GM21737 (cell line): ENCODE results near the gene UCN2.
"Not testable (repeated sequence)": the region's sequence is repeated elsewhere in the genome, so short reads cannot be mapped to it uniquely, and the experiment has no call there.

Experiments used
- ATAC-seq: cut with Tn5 transposase; IDR thresholded peaks from one replicate; pipeline ENCODE4 v1.9.1; 2021; ENCODE audit warnings: mild to moderate bottlenecking, moderate library complexity; ENCODE audit not compliant: unreplicated experiment

Gene UCN2

DNA sequence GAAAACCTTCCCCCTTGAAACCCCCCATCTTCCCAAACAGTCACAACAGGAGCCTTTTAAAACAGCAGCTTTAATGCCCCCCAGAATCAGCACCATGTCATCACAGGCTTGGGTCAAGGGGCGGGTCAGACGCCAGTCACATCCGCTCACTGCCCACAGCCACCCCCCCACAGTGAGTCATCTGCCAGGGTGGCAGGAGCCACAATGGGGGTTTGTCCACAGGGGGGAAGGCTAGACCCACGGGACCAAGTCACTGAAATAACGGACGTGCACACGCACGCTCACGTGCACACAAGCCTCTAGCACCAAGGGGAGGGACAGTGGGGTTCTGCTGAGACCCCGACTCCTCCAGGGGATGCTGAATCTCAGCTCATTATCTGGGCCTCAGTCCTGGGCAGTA is 441 bp upstream of the UCN2 start:
- no peak for ATAC-seq

DNA sequence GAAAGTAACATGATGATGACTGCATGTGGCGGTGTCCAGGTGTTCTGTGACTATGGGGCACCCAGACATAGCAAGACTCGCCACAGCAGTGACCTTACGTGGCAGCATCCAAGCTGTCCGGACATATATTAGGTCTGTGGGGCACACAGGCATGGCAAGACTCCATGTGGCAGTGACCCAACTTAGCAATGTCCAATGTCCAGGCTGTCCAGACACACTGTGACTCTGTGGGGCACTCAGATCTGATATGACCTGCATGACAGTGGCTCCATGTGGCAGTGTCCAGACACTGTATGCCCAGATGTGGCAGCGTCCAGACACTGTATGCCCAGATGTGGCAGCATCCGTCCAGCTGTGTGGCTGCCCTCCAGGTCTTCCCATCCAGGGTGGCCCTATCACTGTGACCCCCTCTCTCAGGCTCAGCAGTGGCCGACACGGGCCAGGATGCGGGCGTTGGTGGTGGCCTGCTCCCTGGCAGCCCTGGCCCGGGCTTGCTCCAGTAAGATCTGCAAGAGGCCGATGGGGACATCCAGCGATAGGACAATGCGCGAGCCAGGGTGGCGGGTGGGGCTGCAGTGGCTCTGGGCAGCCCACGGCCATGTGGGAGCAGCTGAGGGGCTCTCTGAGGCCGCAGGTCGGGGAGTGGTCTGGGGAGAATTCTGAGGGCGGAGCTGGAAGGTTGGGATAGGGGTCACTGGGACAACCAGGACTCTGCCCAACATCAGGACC is 1.1 kb downstream of the UCN2 start:
- no peak for ATAC-seq

DNA sequence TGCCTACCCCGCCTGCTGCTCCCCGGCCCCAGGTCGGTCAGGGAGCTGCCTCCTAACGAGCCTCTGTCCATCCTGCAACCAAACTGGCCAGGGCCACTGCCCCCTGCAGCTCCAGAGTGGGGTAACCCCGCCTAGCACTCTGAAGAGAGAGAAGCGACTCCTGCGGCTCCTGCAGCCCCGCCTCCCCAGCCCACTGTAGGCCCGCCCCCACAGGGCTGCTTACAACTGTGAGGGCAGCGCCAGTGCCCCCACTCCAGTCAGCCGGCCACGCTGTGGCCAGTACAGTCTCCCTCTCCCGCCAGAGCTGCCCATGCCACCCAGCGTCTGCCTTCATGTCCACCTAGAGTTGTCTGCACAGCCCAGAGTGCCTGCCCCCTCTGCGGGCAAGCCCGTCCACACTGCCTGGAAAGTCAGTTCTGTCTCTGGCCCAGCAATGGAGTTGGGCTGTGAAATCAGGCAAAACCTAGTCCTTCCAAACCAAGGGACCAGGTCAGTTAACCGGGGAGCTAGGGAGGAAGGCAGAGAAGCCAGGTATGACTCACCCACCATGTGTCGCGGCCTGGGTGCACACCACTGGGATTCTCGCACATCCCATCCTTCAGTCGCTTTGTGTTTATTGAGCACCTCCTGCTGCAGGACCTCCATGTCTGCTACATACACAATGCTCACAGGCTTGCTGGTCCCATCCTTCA is 2.4 kb downstream of the UCN2 start:
- no peak for ATAC-seq

DNA sequence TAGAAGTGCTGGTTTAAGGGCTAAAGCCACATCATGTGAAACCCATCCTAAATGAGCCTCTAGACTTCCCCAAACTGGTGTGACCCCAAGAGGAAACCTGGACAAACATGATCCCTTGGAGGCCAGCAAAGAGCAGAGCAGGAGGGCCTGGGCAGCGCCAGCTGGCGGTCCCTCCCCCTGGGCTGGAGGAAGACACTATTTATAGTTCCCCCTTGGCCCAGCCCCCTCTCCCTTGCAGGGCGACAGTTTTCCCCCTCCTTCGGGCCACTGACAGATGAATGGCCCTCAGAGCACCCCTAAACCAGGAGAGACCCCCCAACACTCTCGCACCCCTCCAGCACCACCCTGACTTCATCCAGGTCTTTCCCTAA is 2.9 kb downstream of the UCN2 start:
- no peak for ATAC-seq

DNA sequence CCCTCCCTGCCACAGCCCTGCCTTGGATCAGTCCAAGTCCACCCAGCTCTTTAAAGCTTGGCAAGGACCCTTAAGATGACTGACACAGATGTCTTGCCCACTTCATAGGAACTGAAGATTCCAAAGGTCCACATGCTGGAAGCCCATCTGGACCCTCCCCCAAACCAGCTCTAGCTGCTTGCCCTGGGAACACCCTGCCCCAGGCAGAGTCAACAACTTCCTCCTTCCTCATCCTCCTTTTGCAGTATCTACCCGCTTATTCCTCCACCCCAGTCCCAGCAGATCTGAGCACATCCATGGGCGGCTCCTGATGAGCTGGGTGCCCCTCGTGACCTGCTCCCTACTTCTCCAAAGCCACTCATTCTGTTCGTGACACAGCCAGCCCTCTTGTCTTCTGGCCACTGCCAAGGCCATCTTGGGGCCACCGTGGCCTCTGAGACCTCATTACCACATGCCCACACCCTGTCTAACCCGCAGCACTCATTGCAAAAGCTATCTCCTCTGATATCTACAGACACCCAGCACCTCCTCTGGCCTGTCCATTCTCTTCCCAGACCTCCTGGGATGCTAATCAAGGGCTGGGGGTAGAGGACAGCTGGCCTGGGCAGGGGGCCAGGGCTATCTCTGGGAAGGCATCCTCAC is 5.0 kb downstream of the UCN2 start:
- ATAC-seq, result no peak

DNA sequence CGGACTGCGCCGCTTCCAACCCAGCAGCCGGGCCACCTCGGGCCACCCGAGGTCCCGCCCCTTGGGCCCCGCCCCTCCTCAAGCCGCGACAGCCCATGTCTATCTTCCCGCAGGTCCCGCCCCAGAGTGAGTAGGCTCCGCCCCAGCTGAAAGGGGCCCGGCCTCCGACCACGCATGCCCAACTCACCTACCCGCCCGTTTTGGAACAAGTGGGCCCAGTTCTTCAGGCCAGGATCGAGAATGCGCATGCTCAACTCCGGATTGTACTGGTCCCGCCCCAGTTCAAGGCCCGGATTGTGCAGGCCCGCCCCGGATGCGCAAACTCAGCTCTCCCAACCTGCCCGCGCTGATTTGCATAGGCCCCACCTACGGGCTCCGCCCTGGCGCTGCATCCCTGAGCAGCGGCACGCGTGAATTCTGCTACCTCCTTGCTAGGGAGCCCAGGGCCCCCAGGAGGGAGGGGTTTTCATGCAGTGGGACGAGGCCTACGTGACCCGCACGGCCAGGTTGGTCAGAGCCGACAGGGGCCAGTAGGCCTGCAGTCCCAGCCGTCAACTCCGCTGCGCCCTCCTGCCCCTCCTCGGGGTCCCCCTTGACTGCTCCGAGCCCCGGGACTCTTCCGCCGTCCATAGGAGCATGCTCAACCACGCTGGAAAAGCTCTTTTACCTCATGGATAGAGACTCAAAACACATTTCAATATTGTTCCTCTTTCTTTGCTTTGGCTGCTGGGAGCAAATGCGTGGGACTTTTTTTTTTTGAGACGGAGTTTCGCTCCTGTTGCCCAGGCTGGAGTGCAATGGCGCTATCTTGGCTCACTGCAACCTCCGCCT is 6.6 kb downstream of the UCN2 start, which contains the start of gene PFKFB4:
Gene PFKFB4, minus strand, starts transcription at position 8 of the 831 bp plus-strand sequence. CDS start 26 bp downstream, outside the sequence.
- ATAC-seq, result peak; percentile 80

DNA sequence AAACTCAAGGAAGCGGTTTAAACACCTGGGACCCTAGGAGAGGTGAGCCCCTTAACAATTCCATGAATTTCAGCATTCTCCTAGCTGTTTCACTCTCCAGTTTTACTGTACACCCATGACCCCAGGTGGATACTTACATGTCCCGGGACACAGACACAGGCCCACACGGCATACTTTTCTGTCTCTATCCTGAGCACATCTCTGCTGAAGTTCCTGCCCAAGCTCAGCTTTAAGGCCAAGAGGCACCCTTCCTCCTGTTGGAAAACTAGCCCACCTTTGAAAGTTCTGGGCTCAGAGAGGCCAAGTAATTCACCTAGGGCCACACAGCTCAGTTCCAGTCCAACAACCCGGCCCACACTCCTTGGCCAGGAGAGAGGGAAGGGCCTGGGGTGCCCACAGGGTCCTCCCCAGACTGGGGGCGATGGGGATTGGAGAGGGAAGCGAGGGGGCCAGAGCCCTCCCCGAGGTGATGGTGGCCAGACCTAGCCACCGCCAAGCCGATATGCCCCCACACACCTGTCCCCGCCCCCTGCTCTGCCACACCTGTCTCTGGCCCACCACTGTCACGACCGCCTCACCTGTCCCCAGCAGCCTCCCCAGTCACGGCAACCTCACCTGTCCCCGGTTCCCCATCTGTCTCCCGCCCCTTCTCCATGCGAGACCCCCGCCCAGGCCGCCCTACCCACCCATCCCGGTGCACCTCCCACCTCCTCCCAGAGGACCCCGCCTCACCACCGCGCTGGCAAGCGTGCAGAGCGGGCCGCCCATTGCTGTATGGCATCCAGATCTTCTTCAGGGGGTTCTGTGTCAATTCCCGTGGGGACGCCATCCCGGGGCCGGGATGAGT is 7.4 kb downstream of the UCN2 start:
- no peak for ATAC-seq

DNA sequence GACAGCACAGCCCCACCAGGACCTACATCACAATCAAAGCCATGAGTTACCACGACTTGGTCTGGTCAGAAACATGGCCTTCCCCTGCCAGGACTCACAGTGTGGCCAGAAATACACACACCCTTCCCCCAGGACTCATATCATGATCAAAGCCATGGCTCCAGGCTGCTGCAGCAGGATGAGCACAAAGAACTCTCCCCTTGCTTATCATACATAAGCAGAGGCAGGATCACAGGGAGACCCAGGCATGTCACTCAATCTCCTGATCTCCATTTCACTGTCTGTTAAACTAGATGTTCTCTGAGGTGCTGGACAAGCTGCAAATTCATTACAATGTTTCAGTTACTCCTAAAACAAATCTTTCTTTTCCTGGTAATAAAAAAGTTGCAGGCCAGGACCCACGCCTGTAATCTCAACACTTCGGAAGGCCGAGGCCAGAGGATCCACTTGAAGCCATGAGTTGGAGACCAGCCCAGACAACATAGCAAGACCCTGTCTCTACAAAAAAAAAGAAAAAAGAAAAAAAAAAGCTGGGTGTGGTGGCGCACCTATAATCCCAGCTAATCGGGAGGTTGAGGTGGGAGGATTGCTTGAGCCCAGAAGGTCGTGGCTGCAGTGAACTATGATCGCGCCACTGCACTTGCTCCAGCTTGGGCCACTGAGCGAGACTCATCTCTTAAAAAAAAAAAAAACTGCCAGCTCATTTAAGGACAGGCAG is 8.2 kb downstream of the UCN2 start:
- no peak for ATAC-seq

DNA sequence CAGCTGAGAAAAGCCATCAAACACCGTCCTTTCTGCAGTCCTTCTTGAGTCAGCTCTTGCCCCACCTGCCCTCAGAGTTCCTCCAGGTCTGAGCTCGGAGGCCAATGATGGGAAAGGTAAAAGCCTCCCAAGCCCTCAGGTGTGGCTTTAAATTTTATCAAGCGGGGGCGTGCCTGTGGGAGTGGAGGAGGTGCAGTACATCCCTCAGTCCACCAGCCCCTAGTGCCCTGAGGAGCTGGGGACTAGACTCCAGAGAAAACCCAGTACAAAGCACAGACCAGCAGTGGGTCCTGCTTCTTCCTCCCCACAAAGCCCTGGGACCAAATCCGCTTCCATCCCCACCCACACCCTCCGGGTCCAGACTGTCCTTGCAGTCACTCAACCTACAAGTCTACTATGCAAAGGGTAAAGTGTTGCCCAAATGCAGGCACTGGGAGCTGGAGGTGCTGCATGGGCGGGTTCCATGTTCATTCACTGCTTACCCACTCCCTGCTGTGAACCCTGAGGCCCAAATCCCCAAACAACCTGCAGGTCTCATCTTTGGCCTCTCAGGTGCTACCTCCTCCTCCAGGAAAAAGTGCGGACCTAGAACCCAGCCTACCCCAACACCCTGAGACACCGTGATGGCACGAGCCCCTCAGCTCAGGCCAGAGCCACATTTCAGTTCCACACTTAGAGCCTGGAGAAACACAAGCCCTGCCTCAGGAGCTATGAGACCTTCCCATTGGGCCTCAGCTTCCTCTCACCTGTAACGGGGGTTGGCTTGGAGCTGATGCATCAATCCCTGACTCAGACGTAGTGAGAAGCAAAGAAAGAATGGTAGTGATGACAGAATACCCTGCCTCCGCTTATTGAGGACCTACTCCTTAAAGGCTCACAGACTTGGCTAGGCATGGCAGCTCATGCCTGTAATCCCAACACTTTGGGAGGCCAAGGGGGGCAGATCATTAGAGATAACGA is 9.4 kb downstream of the UCN2 start:
- ATAC-seq, result no peak

DNA sequence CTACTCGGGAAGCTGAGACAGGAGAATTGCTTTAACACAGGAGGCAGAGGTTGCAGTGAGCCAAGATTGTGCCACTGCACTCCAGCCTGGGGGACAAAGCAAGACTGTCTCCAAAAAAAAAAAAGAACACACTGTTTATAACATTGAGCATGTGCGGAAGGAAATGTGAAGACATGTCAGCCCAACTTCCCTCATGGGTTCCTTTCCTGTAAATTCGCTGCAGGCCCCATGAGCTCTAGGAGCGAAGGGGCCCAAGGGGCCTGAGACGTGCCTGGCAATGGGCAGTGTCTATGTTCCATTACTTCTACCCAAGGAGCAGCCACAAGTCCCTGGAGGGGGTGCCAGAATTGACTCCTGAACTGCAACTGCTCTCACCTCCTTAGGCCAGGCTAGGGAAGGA is 10.2 kb downstream of the UCN2 start:
- no peak for ATAC-seq

DNA sequence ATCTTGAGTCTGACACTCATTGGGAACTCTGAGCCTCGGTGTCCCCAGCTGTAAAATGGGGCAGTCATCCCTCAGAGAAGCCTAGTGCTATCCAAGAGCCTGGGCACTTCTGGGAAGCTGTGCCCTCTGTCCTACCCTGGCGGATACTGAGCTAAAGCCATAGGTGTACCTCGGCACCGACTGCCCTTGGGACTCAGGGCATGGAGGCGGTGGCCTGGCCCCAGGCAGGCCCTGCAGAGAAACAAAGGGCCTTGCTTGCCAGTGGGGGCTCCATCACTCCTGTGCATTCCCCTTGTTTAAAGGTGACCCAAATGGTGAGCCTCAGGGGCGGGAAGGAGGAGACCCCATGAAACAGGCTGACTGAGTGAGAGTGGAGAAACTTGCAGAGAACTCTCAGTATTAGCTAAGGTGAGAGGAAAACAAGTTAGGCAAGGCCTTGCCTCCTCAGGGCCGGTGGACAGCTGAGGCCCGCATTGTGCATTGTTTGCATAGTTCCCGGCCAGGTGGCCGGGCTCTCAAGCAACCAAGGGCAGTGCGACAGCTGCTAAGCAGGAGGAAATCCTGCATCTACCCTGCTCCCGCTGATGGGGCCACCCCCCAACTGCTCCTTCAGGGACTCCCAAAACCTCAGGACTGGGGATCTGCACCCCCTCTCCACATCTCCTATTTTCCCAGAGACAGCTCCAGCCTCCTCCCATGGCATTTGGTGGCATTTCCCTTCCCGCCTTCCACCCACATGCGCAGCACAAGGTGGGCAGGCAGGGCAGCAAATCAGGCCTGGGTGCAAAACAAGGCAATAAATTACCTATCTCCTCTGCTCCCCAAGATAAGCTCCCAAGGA is 11.2 kb downstream of the UCN2 start:
- ATAC-seq, result no peak

DNA sequence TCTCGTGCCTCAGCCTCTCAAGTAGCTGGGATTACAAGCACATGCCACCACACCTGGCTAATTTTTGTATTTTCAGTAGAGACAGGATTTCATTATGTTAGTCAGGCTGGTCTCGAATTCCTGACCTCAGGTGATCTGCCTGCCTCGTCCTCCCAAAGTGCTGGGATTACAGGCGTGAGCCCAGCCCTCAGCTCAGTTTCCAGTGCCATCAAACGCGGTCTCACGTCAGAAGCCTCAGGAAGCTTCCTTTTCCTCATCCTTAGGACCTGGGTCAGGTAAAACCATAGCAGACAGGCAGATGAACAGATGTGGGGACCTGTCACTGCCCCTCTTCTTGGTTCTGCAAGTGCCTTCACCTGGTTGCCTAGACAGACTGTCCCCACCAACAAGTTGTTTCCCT is 11.9 kb downstream of the UCN2 start:
- ATAC-seq, result not testable (repeated sequence)

DNA sequence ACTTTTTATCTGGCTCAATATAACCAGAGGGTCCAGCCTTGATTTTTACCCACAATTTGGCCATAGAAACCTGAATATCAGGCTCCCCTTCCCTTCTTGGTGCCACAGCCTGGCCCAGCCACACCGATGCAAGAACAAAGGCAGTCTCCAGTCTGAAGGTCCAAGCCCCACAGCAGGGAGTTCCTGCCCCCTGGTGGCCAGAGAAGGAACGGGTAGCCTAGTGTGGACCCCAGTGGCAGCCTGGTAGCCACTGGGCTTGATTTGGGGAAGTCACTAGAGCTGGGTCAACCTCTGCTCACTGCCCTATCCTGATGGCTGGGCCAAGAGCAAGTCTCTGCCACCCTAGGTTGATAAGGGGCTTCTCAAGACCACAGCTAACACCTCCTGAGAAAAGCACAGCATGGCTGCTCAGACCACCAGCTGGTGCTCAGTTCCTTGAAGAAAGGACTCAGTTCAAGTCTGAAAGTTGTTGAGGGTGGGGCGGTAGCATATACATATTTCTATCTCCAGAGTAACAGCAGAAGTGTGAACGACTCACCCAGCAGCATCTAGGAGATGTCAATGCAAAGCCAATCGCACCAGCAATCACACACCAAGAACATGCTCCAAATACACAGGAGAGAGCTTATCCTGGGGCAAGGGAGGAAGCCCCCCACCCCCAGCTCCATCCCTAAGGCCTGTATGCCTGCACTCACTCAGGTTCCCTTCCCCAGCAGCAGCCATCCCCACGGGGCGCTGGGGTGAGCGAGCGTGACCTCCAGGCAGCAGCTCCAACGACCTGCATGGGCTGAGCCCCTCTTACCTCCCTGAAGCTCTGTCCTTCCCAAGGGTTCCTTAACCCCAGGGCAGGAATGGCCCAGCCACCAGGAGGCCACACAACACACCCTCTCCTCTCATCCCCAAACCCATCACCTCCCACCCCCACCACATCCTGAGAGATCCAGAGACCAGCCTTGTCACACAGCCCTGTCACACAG is 14.6 kb downstream of the UCN2 start:
- no peak for ATAC-seq

DNA sequence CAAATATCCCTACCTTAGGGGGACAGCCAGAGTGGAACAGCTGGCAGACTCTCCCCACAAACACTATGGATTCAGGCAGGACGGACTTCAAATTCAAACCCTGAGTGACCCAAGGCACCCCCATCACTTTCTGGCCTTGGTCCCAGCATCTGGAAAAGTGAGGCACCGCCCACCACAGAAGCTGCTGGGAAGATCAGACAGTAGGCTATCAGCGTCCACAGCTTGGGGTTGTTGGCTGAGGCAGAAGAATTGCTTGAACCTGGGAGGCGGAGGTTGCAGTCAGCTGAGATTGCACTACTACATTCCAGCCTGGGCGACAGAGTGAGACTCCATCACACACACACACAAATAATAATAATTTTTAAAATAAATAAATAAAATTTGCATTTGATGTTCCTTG is 15.5 kb downstream of the UCN2 start:
- ATAC-seq, result no peak

DNA sequence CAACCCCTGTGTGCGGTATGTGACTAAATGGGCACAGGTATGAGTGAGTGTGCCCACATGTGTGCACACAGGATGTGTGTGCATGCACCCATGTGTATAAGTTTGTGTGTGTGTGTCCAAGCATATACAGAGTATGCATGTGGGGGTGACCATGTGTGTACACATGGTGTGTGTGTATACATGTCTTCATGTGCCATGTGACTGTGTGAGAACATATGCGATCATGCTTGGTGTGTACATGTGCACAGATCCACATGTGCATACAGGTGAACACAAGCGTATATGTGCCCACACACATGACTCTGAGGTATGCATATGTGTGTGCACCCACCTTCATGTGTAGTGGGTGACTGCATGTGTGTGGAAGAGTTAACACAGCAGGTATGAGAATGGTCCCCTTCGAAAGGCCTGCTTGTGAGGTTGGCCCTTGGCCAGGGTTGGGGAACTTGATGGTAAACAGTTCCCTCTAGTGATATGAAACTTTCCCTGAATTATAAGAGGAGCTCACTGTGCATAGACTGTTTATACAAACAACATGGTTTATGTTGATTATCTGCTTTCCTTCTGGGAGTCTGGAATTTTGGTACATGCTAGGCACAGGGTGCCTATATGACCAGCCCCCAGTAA is 17.3 kb downstream of the UCN2 start:
- no peak for ATAC-seq

DNA sequence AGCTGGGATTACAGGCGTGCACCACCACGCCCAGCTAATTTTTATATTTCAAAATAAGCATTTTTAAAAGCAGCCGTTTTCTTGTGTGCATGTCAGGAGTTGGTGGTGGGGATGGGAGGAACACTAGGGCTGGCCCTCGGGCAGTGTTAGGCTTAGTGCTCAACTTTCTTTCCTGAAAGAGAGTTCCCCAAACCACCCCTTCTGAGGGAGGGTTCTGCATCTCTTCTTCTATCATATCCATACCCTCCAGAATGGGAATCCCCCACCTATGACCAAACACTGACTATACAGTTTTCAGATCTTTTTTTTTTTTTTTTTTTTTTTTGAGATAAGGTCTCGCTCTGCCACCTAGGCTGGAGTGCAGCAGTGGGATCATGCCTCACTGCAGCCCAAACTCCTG is 19.4 kb downstream of the UCN2 start:
- ATAC-seq, result no peak
